Activated CD4-positive, CD25-positive, alpha-beta regulatory T cell treated with anti-CD3 and anti-CD28 coated beads, Interleukin-2, amount 50 U/mL, for 72 hours (primary cell): ENCODE data around the gene TNNI3.

Source experiments
- DNase-seq: peaks from one replicate; pipeline ENCODE4 v3.0.0; 2021

The TNNI3 gene

DNA sequence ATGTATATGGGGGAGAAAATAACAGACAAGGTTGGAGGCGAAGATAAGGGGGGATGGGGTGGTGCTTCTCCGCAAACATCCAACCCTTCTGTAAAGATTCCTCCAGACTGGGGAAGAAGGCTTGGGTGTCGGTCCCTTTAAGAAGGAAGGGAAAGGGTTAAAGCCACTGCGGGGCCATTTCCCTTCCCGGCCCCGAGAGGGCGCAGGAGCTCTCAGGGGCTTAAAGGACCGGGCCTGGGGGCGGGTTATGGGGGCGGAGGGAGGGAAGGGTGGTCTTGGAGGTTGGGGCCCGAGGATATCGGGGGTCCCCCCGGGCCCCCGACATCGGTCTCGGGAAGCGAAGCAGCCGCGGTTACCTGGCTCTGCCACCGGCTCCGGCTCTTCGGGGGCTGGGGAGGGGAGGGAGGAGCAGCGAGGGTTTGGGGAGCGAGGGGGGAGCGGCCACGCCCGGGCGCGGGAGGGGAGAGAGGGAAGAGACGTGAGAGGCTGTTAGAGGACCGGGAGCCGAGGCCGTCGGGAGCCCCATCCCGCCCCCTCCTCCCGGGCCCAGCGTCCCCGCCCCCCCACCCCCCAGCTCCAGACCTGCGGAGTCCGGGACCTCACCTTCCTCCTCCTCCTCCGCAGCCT, 11.3 kb downstream of the TNNI3 start:
- DNase-seq = no peak

DNA sequence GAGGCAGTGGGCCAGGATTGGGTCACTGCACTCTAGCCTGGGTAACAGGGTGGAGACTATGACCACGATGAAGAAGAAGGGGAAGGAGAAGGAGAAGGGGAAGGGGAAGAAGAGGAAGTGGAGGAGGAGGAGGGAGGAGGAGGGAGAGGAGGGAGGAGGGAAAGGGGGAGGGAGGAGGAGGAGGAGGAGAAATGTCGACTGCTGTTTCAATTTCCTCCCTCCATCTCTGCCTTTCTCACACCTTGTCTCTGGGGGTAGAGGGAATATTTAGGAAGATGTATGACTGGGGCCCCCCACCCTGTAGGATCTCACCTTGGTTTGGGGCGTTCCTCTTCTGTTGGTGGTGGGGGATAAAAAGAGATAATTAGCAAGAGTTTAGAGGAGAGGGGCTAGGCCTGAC, 12.3 kb downstream of the TNNI3 start:
- DNase-seq = no peak

- DNase-seq = no peak
These were observed 15.8 kb downstream of the TNNI3 start for GRCh38 chr19:55141696-55142095.

- DNase-seq = no peak
These were observed 19.6 kb downstream of the TNNI3 start for GRCh38 chr19:55137915-55138314.

DNA sequence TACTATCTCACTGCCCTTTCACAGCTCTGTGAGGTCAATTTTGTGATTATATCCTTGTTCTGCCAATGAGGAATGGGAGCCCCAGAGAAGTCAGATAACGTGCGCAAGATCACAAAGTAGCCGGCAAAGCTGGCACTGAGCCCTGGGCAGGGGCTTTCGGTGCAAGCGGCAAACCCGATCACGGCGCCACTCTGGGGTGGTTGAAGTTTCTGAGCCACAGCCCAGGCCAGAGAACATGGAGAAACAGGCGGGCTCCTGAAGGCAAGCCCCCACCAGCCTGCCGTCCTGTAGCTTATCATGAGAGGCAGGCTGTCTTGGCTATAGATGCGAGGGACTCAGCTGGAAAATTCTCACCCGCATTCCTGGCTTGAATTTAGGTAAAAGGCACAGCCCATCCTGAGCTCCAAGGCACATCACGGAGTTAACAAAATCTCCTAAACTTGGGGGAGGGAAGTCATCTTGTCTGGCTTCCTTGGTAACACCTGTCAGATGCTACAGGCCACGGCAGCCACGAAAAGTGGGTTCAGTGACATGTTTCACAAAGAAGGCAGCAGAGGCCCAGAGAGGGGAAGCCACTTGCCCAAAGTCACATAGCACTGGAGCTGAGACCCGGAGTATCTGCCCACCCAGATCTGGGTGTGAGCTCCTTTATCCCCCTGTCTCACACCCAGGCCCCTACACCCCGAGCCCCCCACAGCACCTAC, 21.0 kb downstream of the TNNI3 start:
- no peak for DNase-seq

- DNase-seq = no peak
These were observed 22.8 kb downstream of the TNNI3 start for GRCh38 chr19:55134736-55135135.

- DNase-seq = no peak
These were observed 23.7 kb downstream of the TNNI3 start for GRCh38 chr19:55133639-55134444.

- no peak for DNase-seq
These were observed 24.9 kb downstream of the TNNI3 start for GRCh38 chr19:55132453-55133129.

- DNase-seq = no peak
These were observed 26.1 kb downstream of the TNNI3 start for GRCh38 chr19:55131421-55131820.

GRCh38 chr19:55119053-55119452, 38.5 kb downstream of the TNNI3 start:
- no peak for DNase-seq

DNA sequence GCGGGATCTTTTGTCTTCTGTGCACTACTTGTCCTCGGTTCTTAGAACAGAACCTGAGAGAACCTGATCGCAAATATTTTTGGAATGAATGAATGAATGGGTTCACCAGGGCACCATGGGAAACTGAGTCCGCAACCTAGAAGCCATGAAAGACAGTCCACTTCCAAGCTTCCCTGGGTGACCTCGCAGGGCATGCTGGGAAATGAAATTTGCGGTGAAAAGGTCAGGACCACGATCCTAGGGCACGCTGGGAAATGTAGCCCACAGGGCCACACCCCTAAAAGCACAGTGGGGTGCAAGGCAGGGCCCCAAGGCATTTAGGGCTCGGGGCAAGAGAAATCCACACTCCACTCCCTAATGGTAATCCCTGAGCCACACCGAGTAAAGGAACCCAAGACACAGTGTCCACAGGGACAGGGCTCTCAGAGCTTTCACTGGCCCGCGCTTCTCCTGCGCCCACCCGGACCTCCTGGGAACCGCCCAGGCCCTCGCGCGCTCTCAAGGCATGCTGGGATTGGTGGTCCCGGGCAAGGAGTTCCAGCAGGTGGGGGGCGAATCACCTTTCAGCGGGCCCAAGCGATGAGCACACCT, 39.0 kb downstream of the TNNI3 start:
- DNase-seq = no peak

- peak; percentile 94 for DNase-seq
These were observed 39.7 kb downstream of the TNNI3 start for GRCh38 chr19:55117663-55118391.

GRCh38 chr19:55116859-55117662, 40.5 kb downstream of the TNNI3 start, which contains the start of gene PPP1R12C:
Gene PPP1R12C, minus strand, starts transcription at chr19:55117637. Its CDS starts 94 bp downstream, at chr19:55117543.
- DNase-seq = no peak

DNA sequence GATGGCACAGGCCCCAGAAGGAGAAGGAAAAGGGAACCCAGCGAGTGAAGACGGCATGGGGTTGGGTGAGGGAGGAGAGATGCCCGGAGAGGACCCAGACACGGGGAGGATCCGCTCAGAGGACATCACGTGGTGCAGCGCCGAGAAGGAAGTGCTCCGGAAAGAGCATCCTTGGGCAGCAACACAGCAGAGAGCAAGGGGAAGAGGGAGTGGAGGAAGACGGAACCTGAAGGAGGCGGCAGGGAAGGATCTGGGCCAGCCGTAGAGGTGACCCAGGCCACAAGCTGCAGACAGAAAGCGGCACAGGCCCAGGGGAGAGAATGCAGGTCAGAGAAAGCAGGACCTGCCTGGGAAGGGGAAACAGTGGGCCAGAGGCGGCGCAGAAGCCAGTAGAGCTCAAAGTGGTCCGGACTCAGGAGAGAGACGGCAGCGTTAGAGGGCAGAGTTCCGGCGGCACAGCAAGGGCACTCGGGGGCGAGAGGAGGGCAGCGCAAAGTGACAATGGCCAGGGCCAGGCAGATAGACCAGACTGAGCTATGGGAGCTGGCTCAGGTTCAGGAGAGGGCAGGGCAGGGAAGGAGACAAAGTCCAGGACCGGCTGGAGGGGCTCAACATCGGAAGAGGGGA, 41.2 kb downstream of the TNNI3 start:
- DNase-seq = peak; percentile 54

DNA sequence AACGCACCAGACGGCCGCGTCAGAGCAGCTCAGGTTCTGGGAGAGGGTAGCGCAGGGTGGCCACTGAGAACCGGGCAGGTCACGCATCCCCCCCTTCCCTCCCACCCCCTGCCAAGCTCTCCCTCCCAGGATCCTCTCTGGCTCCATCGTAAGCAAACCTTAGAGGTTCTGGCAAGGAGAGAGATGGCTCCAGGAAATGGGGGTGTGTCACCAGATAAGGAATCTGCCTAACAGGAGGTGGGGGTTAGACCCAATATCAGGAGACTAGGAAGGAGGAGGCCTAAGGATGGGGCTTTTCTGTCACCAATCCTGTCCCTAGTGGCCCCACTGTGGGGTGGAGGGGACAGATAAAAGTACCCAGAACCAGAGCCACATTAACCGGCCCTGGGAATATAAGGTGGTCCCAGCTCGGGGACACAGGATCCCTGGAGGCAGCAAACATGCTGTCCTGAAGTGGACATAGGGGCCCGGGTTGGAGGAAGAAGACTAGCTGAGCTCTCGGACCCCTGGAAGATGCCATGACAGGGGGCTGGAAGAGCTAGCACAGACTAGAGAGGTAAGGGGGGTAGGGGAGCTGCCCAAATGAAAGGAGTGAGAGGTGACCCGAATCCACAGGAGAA, 42.0 kb downstream of the TNNI3 start:
- DNase-seq = peak; percentile 39

GRCh38 chr19:55114566-55115145, 42.9 kb downstream of the TNNI3 start:
- DNase-seq = no peak

DNA sequence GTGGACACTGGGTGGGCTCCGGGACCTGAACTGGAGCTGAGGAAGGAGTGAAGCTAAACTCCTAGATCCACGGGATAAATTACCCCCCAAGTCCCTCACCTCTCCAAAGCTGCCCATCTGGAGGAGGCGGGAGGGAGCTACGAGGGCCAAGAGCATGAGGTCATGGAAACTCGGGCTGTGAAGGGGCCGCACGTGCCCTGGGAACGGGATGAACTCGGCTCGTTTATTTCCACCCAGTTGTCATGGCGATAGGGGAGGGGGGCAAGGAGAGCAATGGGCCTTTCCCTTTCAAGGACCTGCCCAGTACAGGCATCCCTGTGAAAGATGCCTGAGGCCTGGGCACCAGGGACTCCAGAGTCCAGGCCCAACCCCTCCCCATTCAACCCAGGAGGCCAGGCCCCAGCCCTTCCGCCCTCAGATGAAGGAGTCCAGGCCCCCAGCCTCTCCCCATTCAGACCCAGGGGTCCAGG, 43.9 kb downstream of the TNNI3 start:
- DNase-seq = no peak

DNA sequence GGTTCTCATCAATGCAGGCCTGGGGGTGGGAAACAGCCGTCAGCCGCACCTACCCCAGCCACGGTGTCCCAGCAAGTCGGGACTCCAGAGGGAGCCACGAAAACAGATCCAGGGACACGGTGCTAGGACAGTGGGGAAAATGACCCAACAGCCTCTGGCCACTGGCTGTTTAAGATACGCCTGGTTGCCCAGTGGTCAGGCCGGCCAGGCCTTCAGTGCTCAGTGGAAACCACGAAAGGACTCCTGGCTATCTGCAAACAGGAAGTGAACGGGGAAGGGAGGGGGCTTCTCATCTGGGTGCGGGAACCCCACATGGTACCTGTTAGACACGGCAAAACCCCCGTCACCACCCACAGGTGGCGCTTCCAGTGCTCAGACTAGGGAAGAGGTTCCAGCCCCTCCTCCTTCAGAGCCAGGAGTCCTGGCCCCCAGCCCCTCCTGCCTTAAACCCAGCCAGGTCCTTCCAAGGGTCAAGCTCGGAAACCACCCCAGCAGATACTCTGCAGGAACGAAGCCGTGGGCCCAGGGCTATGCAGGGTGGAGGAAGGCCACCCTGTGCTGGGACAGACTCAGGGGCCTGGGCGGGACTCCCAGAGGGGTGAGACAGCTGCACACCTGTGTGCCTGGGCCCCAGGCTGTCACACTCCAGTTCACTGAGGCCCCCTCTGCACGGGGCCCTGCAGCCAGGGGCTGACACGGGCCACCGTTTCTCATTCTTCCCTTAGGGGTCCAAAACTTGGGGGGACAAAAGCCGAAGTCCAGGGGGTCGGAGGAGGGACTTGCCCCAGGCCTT, 44.6 kb downstream of the TNNI3 start:
- DNase-seq = no peak

DNA sequence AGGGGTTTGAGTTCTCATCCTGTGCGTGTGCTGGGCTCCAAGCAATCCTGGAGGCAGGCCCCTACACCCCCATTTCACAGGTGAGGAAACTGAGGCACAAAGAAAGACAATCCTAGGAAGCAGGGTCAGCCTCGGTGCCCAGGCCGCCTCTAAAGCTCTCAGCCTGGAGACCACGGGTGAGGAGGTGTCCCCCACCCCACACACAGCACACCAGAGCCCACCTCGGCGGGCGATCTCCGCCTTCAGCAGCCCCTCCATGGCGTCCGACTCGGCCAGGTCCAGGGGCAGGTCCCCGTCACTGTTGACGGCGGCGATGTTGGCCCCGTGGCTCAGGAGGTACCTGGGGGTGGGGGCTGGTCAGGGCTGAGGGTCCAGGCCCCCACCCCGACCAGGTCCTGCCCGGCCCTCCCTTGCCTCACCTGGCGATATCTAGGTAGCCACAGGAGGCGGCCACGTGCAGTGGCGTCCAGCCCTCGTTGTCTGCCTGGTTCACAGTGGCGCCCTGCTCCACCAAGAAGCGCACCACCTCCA, 45.2 kb downstream of the TNNI3 start:
- no peak for DNase-seq
